Gastroesophageal sphincter (tissue), 4 donors: Measurements from ENCODE around the gene SLC44A1. TPM values are rescaled to one million over a fixed set of nuclear protein-coding genes. Genes with fewer than 3 reads are reported as not detected.

Experiments used
- ATAC-seq: fragments of 150-250 bp; one replicate; pipeline ENCODE4 v1.9.1; 2016; ENCODE audit warnings: mild to moderate bottlenecking, moderate library complexity
- H3K27ac ChIP-seq, 4 donors: fragments of 200-600 bp; sonication (generic) in 3 of 4; 1 replicate in 3 of 4; 2 replicates in 1 of 4; pipeline ENCODE4 v1.5.1; 2016 to 2019
- H3K27me3 ChIP-seq: fragments of 200-600 bp; sonication (generic); one replicate; pipeline ENCODE4 v1.5.1; 2019
- H3K36me3 ChIP-seq, 2 donors: fragments of 200-600 bp; sonication (generic); one replicate each; pipeline ENCODE4 v1.5.1; 2019; ENCODE audit warnings: control low read depth in 1 of 2
- H3K4me1 ChIP-seq, 3 donors: fragments of 200-600 bp; sonication (generic); 1 replicate in 2 of 3; 2 replicates in 1 of 3; pipeline ENCODE4 v1.5.1; 2016 to 2019; ENCODE audit warnings: control low read depth in 2 of 3
- H3K4me3 ChIP-seq, 2 donors: fragments of 200-600 bp; sonication (generic); one replicate each; pipeline ENCODE4 v1.5.1; 2019; ENCODE audit warnings: mild to moderate bottlenecking in 1 of 2, moderate library complexity in 1 of 2
- H3K9me3 ChIP-seq, 3 donors: fragments of 200-600 bp; sonication (generic); one replicate each; pipeline ENCODE4 v1.5.1; 2017 to 2019; ENCODE audit warnings: control low read depth in 2 of 3
- EP300 ChIP-seq: sonication (generic); formaldehyde crosslinking; IDR thresholded peaks from one replicate; pipeline ENCODE4 v1.6.1; 2017; ENCODE audit warnings: antibody characterized with exemption, mild to moderate bottlenecking
- POLR2A ChIP-seq, 2 donors: fragments of 450-650 bp; IDR thresholded peaks; one replicate each; pipeline ENCODE4 v1.6.1; 2017; ENCODE audit warnings: antibody characterized with exemption in 2 of 2, mild to moderate bottlenecking in 2 of 2, moderate library complexity in 1 of 2
- POLR2AphosphoS5 ChIP-seq: sonication (generic); formaldehyde crosslinking; IDR thresholded peaks from one replicate; pipeline ENCODE4 v1.6.1; 2017; ENCODE audit warnings: antibody characterized with exemption
- WGBS, 2 donors: methylation state at CpG; one replicate each; pipeline ENCODE4 v1.1.5; 2018; ENCODE audit warnings: low coverage in 1 of 2; 5-methylcytosine and 5-hydroxymethylcytosine counted together
- total RNA-seq, 4 donors: library from RNA; depleted of rRNA; stranded (reverse); fragments of >200 nt; gene quantifications; one replicate each; pipeline ENCODE4 v1.1.0, GENCODE V29; 2016
- TF ChIP-seq, protein P1 (sequence below), 4 experiments: fragments of 200-600 bp in 2 of 4; fragments of 450-650 bp in 2 of 4; sonication (generic) in 1 of 4; IDR thresholded peaks; one replicate each; pipeline ENCODE4 v1.5.1; 2017 to 2019; ENCODE audit warnings: antibody characterized with exemption in 4 of 4, mild to moderate bottlenecking in 2 of 4, moderate library complexity in 2 of 4

The SLC44A1 gene
- total RNA-seq, 4 donors from 2014 or later, result 27.9 to 49.1 (median 30.6) TPM

- ATAC-seq, result no peak
- H3K36me3 ChIP-seq, result no peaks in the 10 kb centered on the region
- no peak overlapping the region for H3K4me3 ChIP-seq
- no peaks in the 10 kb centered on the region for H3K4me1 ChIP-seq
- no peak overlapping the region for H3K27ac ChIP-seq
- TF ChIP-seq POLR2A (IDR thresholded peaks at IDR 0.05), result no peak
- TF ChIP-seq POLR2AphosphoS5, result no peak
- TF ChIP-seq EP300, result no peak
- peaks cover 0 to 12% (median 0%) of the 10 kb centered on the region in 3 donors for H3K9me3 ChIP-seq
- peaks cover 4% of the 10 kb centered on the region for H3K27me3 ChIP-seq
- WGBS, 2 donors, result 87 to 91% methylated on average over 4 to 5 of the region's 6 CpGs
These were observed 161.9 kb downstream of the SLC44A1 start for GRCh38 chr9:105406369-105406768.

DNA sequence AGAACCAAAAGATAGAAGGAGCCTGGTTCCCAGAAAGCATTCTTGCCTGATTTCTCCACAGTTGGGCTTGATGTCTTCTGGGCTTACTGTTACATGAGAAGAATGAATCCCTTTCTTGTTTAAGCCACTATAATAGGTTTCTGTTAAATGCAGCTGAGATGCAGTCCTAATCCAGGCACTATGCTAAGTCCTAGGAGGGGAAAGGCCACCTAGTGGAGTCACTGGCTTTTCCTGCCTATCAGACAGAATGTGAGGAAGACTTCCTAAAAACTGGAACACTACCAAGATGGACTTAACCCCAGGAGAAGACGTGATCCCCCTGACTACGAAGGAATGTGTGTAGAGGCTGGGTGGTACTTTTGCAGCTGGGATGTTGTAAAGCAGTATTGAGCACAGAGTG is 169.1 kb downstream of the SLC44A1 start:
- WGBS, 2 donors, result 21 to 41% methylated on average over 2 of the region's 2 CpGs
- ATAC-seq, result peak; percentile 51
- TF ChIP-seq POLR2A (IDR thresholded peaks at IDR 0.05) (no peak), POLR2AphosphoS5 (peak; percentile 26), EP300 (no peak)
- TF ChIP-seq, protein P1, sequence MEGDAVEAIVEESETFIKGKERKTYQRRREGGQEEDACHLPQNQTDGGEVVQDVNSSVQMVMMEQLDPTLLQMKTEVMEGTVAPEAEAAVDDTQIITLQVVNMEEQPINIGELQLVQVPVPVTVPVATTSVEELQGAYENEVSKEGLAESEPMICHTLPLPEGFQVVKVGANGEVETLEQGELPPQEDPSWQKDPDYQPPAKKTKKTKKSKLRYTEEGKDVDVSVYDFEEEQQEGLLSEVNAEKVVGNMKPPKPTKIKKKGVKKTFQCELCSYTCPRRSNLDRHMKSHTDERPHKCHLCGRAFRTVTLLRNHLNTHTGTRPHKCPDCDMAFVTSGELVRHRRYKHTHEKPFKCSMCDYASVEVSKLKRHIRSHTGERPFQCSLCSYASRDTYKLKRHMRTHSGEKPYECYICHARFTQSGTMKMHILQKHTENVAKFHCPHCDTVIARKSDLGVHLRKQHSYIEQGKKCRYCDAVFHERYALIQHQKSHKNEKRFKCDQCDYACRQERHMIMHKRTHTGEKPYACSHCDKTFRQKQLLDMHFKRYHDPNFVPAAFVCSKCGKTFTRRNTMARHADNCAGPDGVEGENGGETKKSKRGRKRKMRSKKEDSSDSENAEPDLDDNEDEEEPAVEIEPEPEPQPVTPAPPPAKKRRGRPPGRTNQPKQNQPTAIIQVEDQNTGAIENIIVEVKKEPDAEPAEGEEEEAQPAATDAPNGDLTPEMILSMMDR (IDR thresholded peaks at IDR 0.05), result peak in 3 of 4 experiments; percentile 11 to 34 (median 11)

DNA sequence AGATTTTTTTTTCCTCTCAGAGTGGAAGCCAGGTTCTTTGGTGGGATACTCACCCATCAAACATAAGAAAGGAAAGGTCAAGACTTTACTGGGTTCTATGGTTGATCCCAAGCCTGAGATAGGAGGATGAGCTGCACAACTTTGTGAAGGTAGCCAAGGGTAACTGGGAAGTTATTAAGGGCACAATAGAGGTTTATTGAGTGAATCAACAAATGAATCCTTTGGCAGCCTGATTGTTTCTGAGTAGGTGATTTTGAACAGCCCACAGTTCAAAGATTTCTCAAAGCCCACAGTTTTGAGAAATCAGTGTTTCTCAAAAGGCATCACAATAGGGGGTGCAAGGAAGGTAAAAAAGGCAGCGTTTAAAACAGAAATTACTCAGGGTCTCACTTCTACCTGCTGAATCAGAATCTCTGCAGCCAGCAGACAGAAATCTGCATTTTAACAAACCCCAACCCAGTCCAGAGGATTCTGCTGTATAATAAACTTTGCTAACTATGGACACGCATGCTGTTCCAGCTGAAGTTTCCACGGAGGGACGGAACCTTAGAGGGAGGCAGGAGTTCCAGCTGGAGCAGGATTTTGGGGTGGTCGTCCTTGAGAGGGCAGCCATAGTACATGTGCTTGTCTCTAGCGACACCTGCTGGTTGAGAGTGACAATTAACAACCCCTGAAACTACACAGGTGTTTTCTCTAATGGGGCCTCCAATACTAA is 170.7 kb downstream of the SLC44A1 start:
- H3K27me3 ChIP-seq, result no peaks in the 10 kb centered on the region
- H3K4me1 ChIP-seq, result peaks cover 0 to 5% (median 0%) of the 10 kb centered on the region in 3 donors
- peaks cover 0 to 11% (median 0%) of the 10 kb centered on the region in 3 donors for H3K9me3 ChIP-seq
- ATAC-seq, result peak; percentile 51
- no peak overlapping the region for H3K27ac ChIP-seq
- WGBS, 2 donors, result 0% methylated on average over 6 of the region's 6 CpGs
- no peak overlapping the region for H3K4me3 ChIP-seq
- TF ChIP-seq, protein P1 (IDR thresholded peaks at IDR 0.05), result peak; percentile 83 to 89 (median 84)
- TF ChIP-seq EP300, result no peak
- H3K36me3 ChIP-seq, result no peaks in the 10 kb centered on the region

More for the DNA sequence above, 169.1 kb downstream of the SLC44A1 start:
- no peaks in the 10 kb centered on the region for H3K27me3 ChIP-seq
- H3K4me1 ChIP-seq, result peaks cover 0 to 5% (median 0%) of the 10 kb centered on the region in 3 donors
- H3K4me3 ChIP-seq, result no peak overlapping the region
- H3K27ac ChIP-seq, result no peak overlapping the region
- H3K9me3 ChIP-seq, result peaks cover 0 to 15% (median 0%) of the 10 kb centered on the region in 3 donors
- no peaks in the 10 kb centered on the region for H3K36me3 ChIP-seq

DNA sequence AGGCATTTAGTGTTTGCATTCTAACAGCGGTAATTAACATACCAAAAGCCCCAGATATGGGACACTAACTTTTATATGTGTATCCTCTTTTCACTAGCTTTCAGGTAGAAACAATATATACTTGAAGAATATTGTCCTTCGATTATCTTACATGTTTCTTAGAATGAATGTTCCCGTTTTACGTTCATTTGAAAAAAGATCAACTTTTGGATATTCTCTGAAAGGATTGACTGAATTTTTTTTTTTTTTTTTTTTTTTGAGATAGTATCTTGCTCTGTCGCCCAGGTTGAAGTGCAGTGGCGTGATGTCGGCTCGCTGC is 171.2 kb downstream of the SLC44A1 start:
- no peak overlapping the region for H3K27ac ChIP-seq
- peaks cover 0 to 5% (median 0%) of the 10 kb centered on the region in 3 donors for H3K4me1 ChIP-seq
- H3K9me3 ChIP-seq, result peaks cover 0 to 11% (median 0%) of the 10 kb centered on the region in 3 donors
- TF ChIP-seq, protein P1 (IDR thresholded peaks at IDR 0.05), result no peak
- no peak for TF ChIP-seq POLR2A (IDR thresholded peaks at IDR 0.05)
- no peak for TF ChIP-seq POLR2AphosphoS5
- no peak for TF ChIP-seq EP300
- H3K36me3 ChIP-seq, result no peaks in the 10 kb centered on the region
- no peak for ATAC-seq
- no peaks in the 10 kb centered on the region for H3K27me3 ChIP-seq
- WGBS, 2 donors, result 70 to 72% methylated on average over 4 to 8 of the region's 8 CpGs
- H3K4me3 ChIP-seq, result no peak overlapping the region

- ATAC-seq, result no peak
- Histone ChIP-seq H3K27ac (no peak overlapping the region), H3K27me3 (no peaks in the 10 kb centered on the region), H3K4me3 (no peak overlapping the region), H3K36me3 (no peaks in the 10 kb centered on the region), H3K4me1 (peaks cover 0 to 5% (median 0%) of the 10 kb centered on the region in 3 donors), H3K9me3 (peaks cover 0 to 6% (median 0%) of the 10 kb centered on the region in 3 donors)
- TF ChIP-seq EP300 (no peak), POLR2A (IDR thresholded peaks at IDR 0.05) (no peak), POLR2AphosphoS5 (no peak)
- TF ChIP-seq, protein P1 (IDR thresholded peaks at IDR 0.05), result no peak
- WGBS, 2 donors, result 43 to 44% methylated on average over 1 of the region's 1 CpG
These were observed 172.4 kb downstream of the SLC44A1 start for GRCh38 chr9:105416840-105417239.
